Pancreas (tissue), 10 donors: Measurements from ENCODE around the gene SAXO1. TPM values are rescaled to one million over a fixed set of nuclear protein-coding genes. Genes with fewer than 3 reads are reported as not detected.

ENCODE experiments used
- ATAC-seq, 4 donors: fragments of 200-7000 bp; cut with Tn5 transposase; one replicate each; pipeline versions ENCODE4 v1.8.0 to v1.9.1; 2020; ENCODE audit warnings: mild to moderate bottlenecking in 4 of 4, moderate library complexity in 4 of 4
- DNase-seq, 6 donors: peaks; one replicate each; pipeline ENCODE4 v3.0.0-alpha.2; 2020
- FAIRE-seq: peaks from 2 replicates; lab custom pipeline; 2012; peaks lifted over from hg19 to GRCh38; lab: Jason Lieb, UNC
- H3K27ac ChIP-seq, 4 donors: fragments of 200-600 bp; sonication (generic); 1 replicate in 3 of 4; 2 replicates in 1 of 4; pipeline versions ENCODE4 v1.5.0 to v1.8.0; 2020
- H3K27me3 ChIP-seq, 4 donors: fragments of 200-600 bp; one replicate each; pipeline ENCODE4 v1.8.0; 2021
- H3K36me3 ChIP-seq, 3 donors: fragments of 200-600 bp; sonication (generic) in 1 of 3; one replicate each; pipeline versions ENCODE4 v1.5.0 to v1.8.0; 2020 to 2021
- H3K4me1 ChIP-seq, 3 donors: fragments of 200-600 bp; one replicate each; pipeline ENCODE4 v1.8.0; 2021
- H3K4me3 ChIP-seq, 4 donors: fragments of 200-600 bp; sonication (generic) in 2 of 4; one replicate each; pipeline versions ENCODE4 v1.5.0 to v1.8.0; 2020 to 2021
- H3K9me3 ChIP-seq, 4 donors: fragments of 200-600 bp; one replicate each; pipeline ENCODE4 v1.8.0; 2021
- WGBS, 2 donors: extraction: QIAGEN DNeasy Blood & Tissue Kit; methylation state at CpG; one replicate each; pipeline ENCODE4 v1.1.7; 2013; 5-methylcytosine and 5-hydroxymethylcytosine counted together
- intact Hi-C, 3 donors: fragments of 100-400 bp; cut with DNase I; formaldehyde crosslinking; loops; one replicate each; pipeline versions ENCODE4 v1.11.1 to v1.14.2; 2022
- polyA plus RNA-seq, 2 donors: library from polyadenylated mRNA; stranded (reverse); fragments of 200-250 nt; gene quantifications; one replicate each; pipeline ENCODE4 v1.2.3, GENCODE V29; 2013
- total RNA-seq, 6 donors: library from RNA; stranded (reverse); fragmentation: NEBNext Ultra II Directional in 4 of 6; extraction: Animal tissue kit (Norgen Biotek cat#: 25700) in 4 of 6; gene quantifications; one replicate each; pipeline versions ENCODE4 v1.2.1 to v1.2.4, GENCODE V29; 2021 to 2023
- TF ChIP-seq, protein P1 (sequence below), 4 donors: fragments of 200-600 bp; sonication (generic) in 3 of 4; IDR thresholded peaks; one replicate each; pipeline versions ENCODE4 v1.5.0 to v1.8.0; 2021; ENCODE audit warnings: antibody characterized with exemption in 4 of 4
- donor health status: healthy with polysubstance abuse.
- donor health status: DM: no; HTN: no; CAD: no; lungs with moderate emphysema.
- donor health status: DM: no; HTN: no; CAD: no.
- donor health status: control.
- donor health status: control.
- donor health status: Bipolar disorder and iron deficiency.
- donor health status: DM: yes; HTN: yes; CAD: no.
- donor health status: DM: no; HTN: no; CAD: no.
- donor health status: DM: no; HTN: no; CAD: no.
- donor health status: DM: yes; HTN: yes; CAD: no.

The SAXO1 gene
- total and polyA plus RNA-seq, 8 donors = 0.08 to 0.51 (median 0.14) TPM; not detected in 2

DNA sequence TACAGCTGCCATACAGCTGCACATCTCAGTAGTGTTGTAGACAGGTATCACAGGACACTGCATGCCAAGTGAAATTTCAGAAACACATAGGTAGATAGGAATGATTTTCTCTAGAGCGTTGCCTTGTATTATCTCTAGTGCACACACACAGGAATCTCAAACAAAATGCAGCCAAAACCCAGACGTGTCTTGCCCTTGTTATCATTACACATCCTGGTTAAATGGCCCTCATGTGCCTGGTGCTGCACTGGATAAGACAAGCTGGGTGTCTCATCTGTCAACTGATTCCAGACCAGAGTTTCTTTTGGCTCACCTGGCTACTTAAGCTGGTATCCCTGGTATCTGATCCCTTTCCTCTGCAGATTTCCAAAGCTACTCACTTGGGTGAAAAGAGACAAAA lies 59.7 kb downstream of the SAXO1 start:
- H3K9me3 ChIP-seq = no peaks in the 10 kb centered on the region
- FAIRE-seq (no peak), ATAC-seq (no peak), DNase-seq (no peak)
- H3K27me3 ChIP-seq = no peaks in the 10 kb centered on the region
- H3K27ac ChIP-seq = no peak overlapping the region
- H3K4me3 ChIP-seq = no peak overlapping the region
- no peaks in the 10 kb centered on the region for H3K36me3 ChIP-seq
- WGBS, 2 donors = 71 to 72% methylated on average over 2 of the region's 2 CpGs
- H3K4me1 ChIP-seq = peaks cover 0 to 7% (median 3%) of the 10 kb centered on the region in 3 donors
- TF ChIP-seq, protein P1, sequence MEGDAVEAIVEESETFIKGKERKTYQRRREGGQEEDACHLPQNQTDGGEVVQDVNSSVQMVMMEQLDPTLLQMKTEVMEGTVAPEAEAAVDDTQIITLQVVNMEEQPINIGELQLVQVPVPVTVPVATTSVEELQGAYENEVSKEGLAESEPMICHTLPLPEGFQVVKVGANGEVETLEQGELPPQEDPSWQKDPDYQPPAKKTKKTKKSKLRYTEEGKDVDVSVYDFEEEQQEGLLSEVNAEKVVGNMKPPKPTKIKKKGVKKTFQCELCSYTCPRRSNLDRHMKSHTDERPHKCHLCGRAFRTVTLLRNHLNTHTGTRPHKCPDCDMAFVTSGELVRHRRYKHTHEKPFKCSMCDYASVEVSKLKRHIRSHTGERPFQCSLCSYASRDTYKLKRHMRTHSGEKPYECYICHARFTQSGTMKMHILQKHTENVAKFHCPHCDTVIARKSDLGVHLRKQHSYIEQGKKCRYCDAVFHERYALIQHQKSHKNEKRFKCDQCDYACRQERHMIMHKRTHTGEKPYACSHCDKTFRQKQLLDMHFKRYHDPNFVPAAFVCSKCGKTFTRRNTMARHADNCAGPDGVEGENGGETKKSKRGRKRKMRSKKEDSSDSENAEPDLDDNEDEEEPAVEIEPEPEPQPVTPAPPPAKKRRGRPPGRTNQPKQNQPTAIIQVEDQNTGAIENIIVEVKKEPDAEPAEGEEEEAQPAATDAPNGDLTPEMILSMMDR (IDR thresholded peaks at IDR 0.05) = no peak
- intact Hi-C loops = no loop called here

DNA sequence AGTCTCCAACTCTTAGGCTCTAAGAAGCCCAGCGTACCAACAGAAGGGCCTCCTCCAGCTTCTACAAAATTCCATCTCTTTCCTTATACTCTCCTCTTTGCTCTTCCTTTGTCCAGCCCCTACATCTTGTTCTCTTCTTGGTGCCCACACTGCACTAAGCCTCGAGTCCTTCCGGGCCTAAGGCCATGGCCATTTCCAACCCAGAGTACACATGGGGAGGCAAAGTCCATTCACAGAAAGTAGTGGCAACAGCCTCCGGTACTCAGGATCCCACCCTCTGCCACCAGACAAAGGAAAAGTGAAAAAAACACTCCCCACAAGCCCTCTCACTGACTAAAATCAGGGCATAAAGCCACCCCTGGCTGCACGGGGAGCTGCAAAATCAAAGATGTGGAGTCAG lies 60.3 kb downstream of the SAXO1 start:
- ATAC-seq (no peak), DNase-seq (no peak), FAIRE-seq (no peak)
- no peaks in the 10 kb centered on the region for H3K9me3 ChIP-seq
- no peak overlapping the region for H3K4me3 ChIP-seq
- peaks cover 0 to 7% (median 3%) of the 10 kb centered on the region in 3 donors for H3K4me1 ChIP-seq
- WGBS, 2 donors = 66 to 87% methylated on average over 5 of the region's 5 CpGs
- H3K27me3 ChIP-seq = no peaks in the 10 kb centered on the region
- TF ChIP-seq, protein P1 (IDR thresholded peaks at IDR 0.05) = no peak
- H3K27ac ChIP-seq = no peak overlapping the region
- intact Hi-C loops = no loop called here
- H3K36me3 ChIP-seq = no peaks in the 10 kb centered on the region

- TF ChIP-seq, protein P1 (IDR thresholded peaks at IDR 0.05) = no peak
- WGBS, 2 donors = 85 to 88% methylated on average over 1 of the region's 1 CpG
- intact Hi-C loops = no loop called here
- no peak for DNase-seq
- no peaks in the 10 kb centered on the region for H3K36me3 ChIP-seq
- no peak overlapping the region for H3K27ac ChIP-seq
- H3K9me3 ChIP-seq = no peaks in the 10 kb centered on the region
- peaks cover 0 to 7% (median 0%) of the 10 kb centered on the region in 3 donors for H3K4me1 ChIP-seq
- no peak for ATAC-seq
- no peak for FAIRE-seq
- H3K4me3 ChIP-seq = no peak overlapping the region
- no peaks in the 10 kb centered on the region for H3K27me3 ChIP-seq
Measured at GRCh38 chr9:18971909-18972308, 61.1 kb downstream of the SAXO1 start.

GRCh38 chr9:18971404-18971803 lies 61.6 kb downstream of the SAXO1 start:
- Histone ChIP-seq H3K4me3 (no peak overlapping the region), H3K9me3 (no peaks in the 10 kb centered on the region), H3K27ac (no peak overlapping the region), H3K27me3 (no peaks in the 10 kb centered on the region), H3K4me1 (peaks cover 0 to 6% (median 0%) of the 10 kb centered on the region in 3 donors), H3K36me3 (no peaks in the 10 kb centered on the region)
- ATAC-seq (no peak), DNase-seq (no peak), FAIRE-seq (no peak)
- intact Hi-C loops = no loop called here
- TF ChIP-seq, protein P1 (IDR thresholded peaks at IDR 0.05) = no peak
- 41 to 48% methylated on average over 2 of the region's 2 CpGs for WGBS, 2 donors

- WGBS, 2 donors = 74 to 91% methylated on average over 2 of the region's 2 CpGs
- DNase-seq (no peak), FAIRE-seq (no peak), ATAC-seq (no peak)
- Histone ChIP-seq H3K4me3 (no peak overlapping the region), H3K36me3 (no peaks in the 10 kb centered on the region), H3K4me1 (no peaks in the 10 kb centered on the region), H3K9me3 (no peaks in the 10 kb centered on the region), H3K27me3 (no peaks in the 10 kb centered on the region), H3K27ac (no peak overlapping the region)
- TF ChIP-seq, protein P1 (IDR thresholded peaks at IDR 0.05) = no peak
- intact Hi-C loops = no loop called here
Measured at GRCh38 chr9:18970393-18970792, 62.6 kb downstream of the SAXO1 start.
